GM19328 (cell line): ENCODE results near the gene TTC22.

Source experiments
- ATAC-seq: cut with Tn5 transposase; IDR thresholded peaks from one replicate; pipeline ENCODE4 v1.9.1; 2021; ENCODE audit warnings: mild to moderate bottlenecking, moderate library complexity; ENCODE audit not compliant: unreplicated experiment

Gene TTC22

GRCh38 chr1:54758678-54759348 is 42.3 kb downstream of the TTC22 start:
- ATAC-seq, result no peak

- no peak for ATAC-seq
Observed at GRCh38 chr1:54757833-54758232, 43.3 kb downstream of the TTC22 start.

- ATAC-seq, result no peak
Observed at GRCh38 chr1:54754486-54755285, 46.4 kb downstream of the TTC22 start.

- ATAC-seq, result no peak
Observed at GRCh38 chr1:54754045-54754444, 47.1 kb downstream of the TTC22 start.

- no peak for ATAC-seq
Observed at GRCh38 chr1:54751426-54751825, 49.7 kb downstream of the TTC22 start.

- no peak for ATAC-seq
Observed at GRCh38 chr1:54750596-54750995, 50.5 kb downstream of the TTC22 start.

GRCh38 chr1:54748094-54748835 is 52.9 kb downstream of the TTC22 start:
- no peak for ATAC-seq

- ATAC-seq, result no peak
Observed at GRCh38 chr1:54745864-54746263, 55.3 kb downstream of the TTC22 start.

GRCh38 chr1:54745274-54745673 is 55.8 kb downstream of the TTC22 start:
- ATAC-seq, result no peak

GRCh38 chr1:54744696-54745095 is 56.4 kb downstream of the TTC22 start:
- ATAC-seq, result no peak

- no peak for ATAC-seq
Observed at GRCh38 chr1:54743416-54744226, 57.5 kb downstream of the TTC22 start.

- no peak for ATAC-seq
Observed at GRCh38 chr1:54742282-54742681, 58.8 kb downstream of the TTC22 start.

GRCh38 chr1:54741531-54741930 is 59.6 kb downstream of the TTC22 start:
- ATAC-seq, result no peak

- no peak for ATAC-seq
Observed at GRCh38 chr1:54738244-54738643, 62.9 kb downstream of the TTC22 start.

- ATAC-seq, result no peak
Observed at GRCh38 chr1:54736685-54737084, 64.4 kb downstream of the TTC22 start.
